PC-9 (cell line): ENCODE data around the gene CYP27B1. TPM values are rescaled to one million over a fixed set of nuclear protein-coding genes. Genes with fewer than 3 reads are reported as not detected.

ENCODE experiments used
- BruUV-seq: library from RNA; stranded (reverse); fragments of 400-500 nt; replicated peaks from 2 replicates; lab custom pipeline; 2021; lab: Mats Ljungman, UMichigan
- CTCF ChIA-PET: fragments of 300-600 bp; sonication (Branson Sonifier 250); formaldehyde crosslinking; loops from one replicate; lab custom pipeline; 2022; ENCODE audit warnings: antibody characterized with exemption; lab: Charles Lee
- POLR2A ChIA-PET: fragments of 300-600 bp; sonication (Branson Sonifier 250); formaldehyde crosslinking; loops from one replicate; lab custom pipeline; 2022; ENCODE audit warnings: antibody characterized with exemption; ENCODE audit not compliant: unreplicated experiment; lab: Charles Lee
- DNase-seq, 2 experiments: peaks; one replicate each; pipeline versions ENCODE4 v3.0.0 to v3.0.0-alpha.2; 2015 to 2022; ENCODE audit warnings: mixed read lengths in 1 of 2
- H2AFZ ChIP-seq: fragments of 200-600 bp; sonication (generic); 2 replicates; pipeline ENCODE4 v1.8.1; 2017; ENCODE audit warnings: antibody characterized with exemption
- H3F3A ChIP-seq: fragments of 200-600 bp; sonication (generic); 2 replicates; pipeline ENCODE4 v1.8.1; 2017; ENCODE audit warnings: antibody characterized with exemption, mild to moderate bottlenecking, low read depth; ENCODE audit not compliant: insufficient read depth
- H3K27ac ChIP-seq: fragments of 200-600 bp; sonication (generic); 2 replicates; pipeline ENCODE4 v1.6.1; 2016; ENCODE audit warnings: mixed run types
- H3K27me3 ChIP-seq: fragments of 200-600 bp; sonication (generic); 2 replicates; pipeline ENCODE4 v1.6.1; 2016; ENCODE audit warnings: low read depth, mixed run types; ENCODE audit not compliant: insufficient read depth
- H3K36me3 ChIP-seq: fragments of 200-600 bp; sonication (generic); 2 replicates; pipeline ENCODE4 v1.6.1; 2016; ENCODE audit warnings: low read depth, mixed run types
- H3K4me1 ChIP-seq: fragments of 200-600 bp; sonication (generic); replicated peaks from 2 replicates; pipeline ENCODE4 v1.6.1; 2016; ENCODE audit warnings: mixed run types; ENCODE audit not compliant: insufficient read depth
- H3K4me2 ChIP-seq: fragments of 200-600 bp; sonication (generic); 2 replicates; pipeline ENCODE4 v1.6.1; 2017; ENCODE audit warnings: mixed run types
- H3K4me3 ChIP-seq: fragments of 200-600 bp; sonication (generic); 2 replicates; pipeline ENCODE4 v1.6.1; 2016; ENCODE audit warnings: mixed run types
- H3K79me2 ChIP-seq: fragments of 200-600 bp; sonication (generic); 2 replicates; pipeline ENCODE4 v1.6.1; 2017; ENCODE audit warnings: low read depth, mixed run types
- H3K9me2 ChIP-seq: fragments of 200-600 bp; sonication (generic); 2 replicates; pipeline ENCODE4 v1.8.1; 2017; ENCODE audit warnings: mild to moderate bottlenecking; ENCODE audit not compliant: insufficient read depth
- H3K9me3 ChIP-seq: fragments of 200-600 bp; sonication (generic); 2 replicates; pipeline ENCODE4 v1.8.1; 2016; ENCODE audit warnings: low read depth; ENCODE audit not compliant: insufficient read depth
- H4K20me1 ChIP-seq: fragments of 200-600 bp; sonication (generic); 2 replicates; pipeline ENCODE4 v1.8.1; 2017; ENCODE audit not compliant: insufficient read depth
- EZH2 ChIP-seq: fragments of 200-600 bp; sonication (generic); IDR thresholded peaks from 2 replicates; pipeline ENCODE4 v1.8.0; 2017; ENCODE audit warnings: antibody characterized with exemption, low read depth
- intact Hi-C: fragments of 100-400 bp; cut with micrococcal nuclease; formaldehyde crosslinking; loops from one replicate; pipeline ENCODE4 v1.10.0; 2022; ENCODE audit not compliant: unreplicated experiment
- total RNA-seq: library from RNA; stranded (reverse); gene quantifications from 2 replicates; pipeline ENCODE4 v1.2.3, GENCODE V29; 2021
- TF ChIP-seq, protein P1 (sequence below): fragments of 200-600 bp; sonication (generic); conservative IDR thresholded peaks from 2 replicates; pipeline ENCODE4 v1.6.1; 2017; ENCODE audit warnings: mixed run types, antibody characterized with exemption, mild to moderate bottlenecking, moderate library complexity

Gene CYP27B1
- total RNA-seq, 1 experiment from 2014 or later = 1.8 TPM

GRCh38 chr12:57726151-57726883 lies 40.6 kb downstream of the CYP27B1 start:
- peak overlapping the region; percentile 98 for H2AFZ ChIP-seq
- peak overlapping the region; percentile 80 for H3K4me3 ChIP-seq
- TF ChIP-seq EZH2 = no peak
- TF ChIP-seq, protein P1, sequence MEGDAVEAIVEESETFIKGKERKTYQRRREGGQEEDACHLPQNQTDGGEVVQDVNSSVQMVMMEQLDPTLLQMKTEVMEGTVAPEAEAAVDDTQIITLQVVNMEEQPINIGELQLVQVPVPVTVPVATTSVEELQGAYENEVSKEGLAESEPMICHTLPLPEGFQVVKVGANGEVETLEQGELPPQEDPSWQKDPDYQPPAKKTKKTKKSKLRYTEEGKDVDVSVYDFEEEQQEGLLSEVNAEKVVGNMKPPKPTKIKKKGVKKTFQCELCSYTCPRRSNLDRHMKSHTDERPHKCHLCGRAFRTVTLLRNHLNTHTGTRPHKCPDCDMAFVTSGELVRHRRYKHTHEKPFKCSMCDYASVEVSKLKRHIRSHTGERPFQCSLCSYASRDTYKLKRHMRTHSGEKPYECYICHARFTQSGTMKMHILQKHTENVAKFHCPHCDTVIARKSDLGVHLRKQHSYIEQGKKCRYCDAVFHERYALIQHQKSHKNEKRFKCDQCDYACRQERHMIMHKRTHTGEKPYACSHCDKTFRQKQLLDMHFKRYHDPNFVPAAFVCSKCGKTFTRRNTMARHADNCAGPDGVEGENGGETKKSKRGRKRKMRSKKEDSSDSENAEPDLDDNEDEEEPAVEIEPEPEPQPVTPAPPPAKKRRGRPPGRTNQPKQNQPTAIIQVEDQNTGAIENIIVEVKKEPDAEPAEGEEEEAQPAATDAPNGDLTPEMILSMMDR = peak; percentile 89
- intact Hi-C loops = loop anchor here (2.0 to 10.0 kb wide), 2 partner anchors 18 to 132 kb away; partner anchors contain the start of genes PIP4K2C and TSPAN31
- H3F3A ChIP-seq = no peaks in the 10 kb centered on the region
- BruUV-seq = TSS peak; percentile 77
- peak overlapping the region; percentile 78 for H3K4me2 ChIP-seq
- H4K20me1 ChIP-seq = no peaks in the 10 kb centered on the region
- ChIA-PET POLR2A (interaction anchor here (0.5 to 0.7 kb wide), 6 partner anchors 10 to 215 kb away, joined by 3 to 13 read pairs (median 3); partner anchors contain the start of genes ATP23, CTDSP2 and TSPAN31), CTCF (interaction anchor here (0.6 to 1.0 kb wide), 5 partner anchors 18 to 1439 kb away, joined by 3 to 5 read pairs (median 3); no protein-coding TSS in a partner anchor)
- no peaks in the 10 kb centered on the region for H3K4me1 ChIP-seq
- H3K27me3 ChIP-seq = peaks cover 7% of the 10 kb centered on the region; the same call in 1 of the 2 replicates
- DNase-seq = peak; percentile 58 to 85
- H3K9me3 ChIP-seq = no peaks in the 10 kb centered on the region
- no peaks in the 10 kb centered on the region for H3K79me2 ChIP-seq
- H3K36me3 ChIP-seq = no peaks in the 10 kb centered on the region
- no peaks in the 10 kb centered on the region for H3K9me2 ChIP-seq
- H3K27ac ChIP-seq = no peak overlapping the region

DNA sequence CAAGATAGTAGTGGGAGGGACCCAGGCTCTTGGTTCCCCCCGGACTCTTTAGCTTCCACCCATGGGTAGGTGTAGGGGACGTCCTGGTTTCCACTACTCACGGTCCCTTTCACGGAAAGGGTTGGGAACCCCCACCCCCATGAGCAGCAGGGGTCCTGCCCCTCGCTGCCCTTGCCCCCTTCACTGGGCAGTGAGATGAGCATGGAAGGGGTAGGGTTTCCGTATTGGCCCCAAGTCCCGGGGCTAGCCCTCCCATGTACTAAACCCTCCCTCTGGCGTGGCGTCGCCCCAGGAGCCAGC lies 41.1 kb downstream of the CYP27B1 start:
- Histone ChIP-seq H3K36me3 (no peaks in the 10 kb centered on the region), H4K20me1 (no peaks in the 10 kb centered on the region), H3K4me1 (no peaks in the 10 kb centered on the region), H3K27me3 (peaks cover 2% of the 10 kb centered on the region; the same call in 1 of the 2 replicates), H3K27ac (no peak overlapping the region), H3K4me3 (peak overlapping the region; percentile 80; the same call in 1 of the 2 replicates), H3K79me2 (no peaks in the 10 kb centered on the region), H3K9me3 (no peaks in the 10 kb centered on the region), H3K9me2 (no peaks in the 10 kb centered on the region), H2AFZ (peak overlapping the region; percentile 98; the same call in 1 of the 2 replicates), H3K4me2 (peak overlapping the region; percentile 78), H3F3A (no peaks in the 10 kb centered on the region)
- intact Hi-C loops = loop anchor here (2.0 to 10.0 kb wide), 2 partner anchors 19 to 131 kb away; partner anchors contain the start of genes PIP4K2C and TSPAN31
- TF ChIP-seq, protein P1 = no peak
- no peak for TF ChIP-seq EZH2
- no peak for DNase-seq
- POLR2A ChIA-PET = interaction anchor here (0.6 to 0.7 kb wide), 3 partner anchors 10 to 215 kb away, joined by 3 read pairs; partner anchors contain the start of gene ATP23
- CTCF ChIA-PET = interaction anchor here (0.7 to 1.0 kb wide), 4 partner anchors 18 to 401 kb away, joined by 3 to 5 read pairs (median 4); no protein-coding TSS in a partner anchor
- no TSS peak for BruUV-seq

GRCh38 chr12:57724936-57725740 lies 41.7 kb downstream of the CYP27B1 start:
- no peaks in the 10 kb centered on the region for H4K20me1 ChIP-seq
- no peaks in the 10 kb centered on the region for H3K9me3 ChIP-seq
- BruUV-seq = no TSS peak
- H3K9me2 ChIP-seq = no peaks in the 10 kb centered on the region
- intact Hi-C loops = loop anchor here (10.0 kb wide), 1 partner anchor 130 kb away; the partner anchor contains the start of gene PIP4K2C
- no peaks in the 10 kb centered on the region for H3K79me2 ChIP-seq
- H3K27ac ChIP-seq = no peak overlapping the region
- no peaks in the 10 kb centered on the region for H3K4me1 ChIP-seq
- no peak overlapping the region for H2AFZ ChIP-seq
- ChIA-PET POLR2A (interaction anchor here (0.6 kb wide), 1 partner anchor 11 kb away, joined by 3 read pairs; no protein-coding TSS in a partner anchor), CTCF (interaction anchor here (1.0 kb wide), 1 partner anchor 142 kb away, joined by 5 read pairs; no protein-coding TSS in a partner anchor)
- no peak for DNase-seq
- no peak overlapping the region for H3K4me2 ChIP-seq
- TF ChIP-seq, protein P1 = no peak
- no peak for TF ChIP-seq EZH2
- H3K36me3 ChIP-seq = no peaks in the 10 kb centered on the region
- H3K27me3 ChIP-seq = no peaks in the 10 kb centered on the region; the same call in 1 of the 2 replicates
- no peak overlapping the region for H3K4me3 ChIP-seq
- H3F3A ChIP-seq = no peaks in the 10 kb centered on the region
